SK-N-SH (cell line): Measurements from ENCODE around the gene LPO.

Experiments used
- CHD2 ChIP-seq: fragments of 150-350 bp; IDR thresholded peaks from 2 replicates; pipeline ENCODE4 v1.6.1; 2018; ENCODE audit warnings: low read length; ENCODE audit not compliant: partially characterized antibody
- EZH2phosphoT487 ChIP-seq: fragments of 200-600 bp; sonication (generic); IDR thresholded peaks from 2 replicates; pipeline ENCODE4 v1.6.1; 2017; ENCODE audit warnings: low read depth, mixed run types, mild to moderate bottlenecking, antibody characterized with exemption, moderate library complexity, borderline replicate concordance
- GABPA ChIP-seq: IDR thresholded peaks from 2 replicates; pipeline ENCODE4 v1.4.0; 2012; ENCODE audit warnings: low read depth, mild to moderate bottlenecking
- MXI1 ChIP-seq: IDR thresholded peaks from 2 replicates; pipeline ENCODE4 v1.6.1; 2012; ENCODE audit warnings: mild to moderate bottlenecking, low read depth, low read length, improper control_type of control experiment
- NRF1 ChIP-seq: IDR thresholded peaks from 2 replicates; pipeline ENCODE4 v1.6.1; 2012; ENCODE audit warnings: low read depth, mild to moderate bottlenecking, low read length
- RXRA ChIP-seq: IDR thresholded peaks from 2 replicates; pipeline ENCODE4 v1.4.0; 2012; ENCODE audit warnings: low read depth, mild to moderate bottlenecking, borderline replicate concordance
- TF ChIP-seq, protein P1 (sequence below): IDR thresholded peaks from 2 replicates; pipeline ENCODE4 v1.6.1; 2012; ENCODE audit warnings: mild to moderate bottlenecking, low read depth, low read length, moderate library complexity

DNA sequence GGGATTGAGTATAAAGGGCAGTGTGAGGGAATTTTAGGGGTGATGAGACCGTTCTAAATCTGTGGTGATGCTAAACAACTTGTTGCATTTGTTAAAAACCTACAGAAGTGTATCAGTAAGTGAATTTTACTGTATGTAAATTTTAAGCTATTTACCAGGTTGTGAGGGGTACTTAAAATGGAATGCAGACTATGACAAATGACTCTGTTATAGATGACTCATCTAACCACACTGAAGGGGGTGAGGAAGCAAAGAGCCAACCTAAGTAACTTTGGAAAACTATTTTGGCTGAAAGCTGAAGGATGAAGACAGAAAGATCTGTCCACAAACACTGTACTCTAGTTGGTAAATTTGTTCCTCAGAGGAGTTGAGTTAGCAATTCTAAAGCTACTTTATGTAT, 14.1 kb upstream of the LPO start:
- TF ChIP-seq, protein P1, sequence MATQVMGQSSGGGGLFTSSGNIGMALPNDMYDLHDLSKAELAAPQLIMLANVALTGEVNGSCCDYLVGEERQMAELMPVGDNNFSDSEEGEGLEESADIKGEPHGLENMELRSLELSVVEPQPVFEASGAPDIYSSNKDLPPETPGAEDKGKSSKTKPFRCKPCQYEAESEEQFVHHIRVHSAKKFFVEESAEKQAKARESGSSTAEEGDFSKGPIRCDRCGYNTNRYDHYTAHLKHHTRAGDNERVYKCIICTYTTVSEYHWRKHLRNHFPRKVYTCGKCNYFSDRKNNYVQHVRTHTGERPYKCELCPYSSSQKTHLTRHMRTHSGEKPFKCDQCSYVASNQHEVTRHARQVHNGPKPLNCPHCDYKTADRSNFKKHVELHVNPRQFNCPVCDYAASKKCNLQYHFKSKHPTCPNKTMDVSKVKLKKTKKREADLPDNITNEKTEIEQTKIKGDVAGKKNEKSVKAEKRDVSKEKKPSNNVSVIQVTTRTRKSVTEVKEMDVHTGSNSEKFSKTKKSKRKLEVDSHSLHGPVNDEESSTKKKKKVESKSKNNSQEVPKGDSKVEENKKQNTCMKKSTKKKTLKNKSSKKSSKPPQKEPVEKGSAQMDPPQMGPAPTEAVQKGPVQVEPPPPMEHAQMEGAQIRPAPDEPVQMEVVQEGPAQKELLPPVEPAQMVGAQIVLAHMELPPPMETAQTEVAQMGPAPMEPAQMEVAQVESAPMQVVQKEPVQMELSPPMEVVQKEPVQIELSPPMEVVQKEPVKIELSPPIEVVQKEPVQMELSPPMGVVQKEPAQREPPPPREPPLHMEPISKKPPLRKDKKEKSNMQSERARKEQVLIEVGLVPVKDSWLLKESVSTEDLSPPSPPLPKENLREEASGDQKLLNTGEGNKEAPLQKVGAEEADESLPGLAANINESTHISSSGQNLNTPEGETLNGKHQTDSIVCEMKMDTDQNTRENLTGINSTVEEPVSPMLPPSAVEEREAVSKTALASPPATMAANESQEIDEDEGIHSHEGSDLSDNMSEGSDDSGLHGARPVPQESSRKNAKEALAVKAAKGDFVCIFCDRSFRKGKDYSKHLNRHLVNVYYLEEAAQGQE: no peak
- TF ChIP-seq GABPA: no peak
- TF ChIP-seq RXRA: no peak
- TF ChIP-seq CHD2: no peak
- no peak for TF ChIP-seq EZH2phosphoT487
- no peak for TF ChIP-seq NRF1
- no peak for TF ChIP-seq MXI1
